HCT116 (cell line): Measurements from ENCODE around the gene SPIB. TPM values are rescaled to one million over a fixed set of nuclear protein-coding genes. Genes with fewer than 3 reads are reported as not detected.

Experiments used
- ATAC-seq: fragments of 200-7000 bp; cut with Tn5 transposase; 2 replicates; pipeline ENCODE4 v1.9.1; 2020; ENCODE audit warnings: mild to moderate bottlenecking, moderate library complexity
- BruUV-seq: library from RNA; stranded (reverse); fragments of 400-500 nt; replicated peaks from 2 replicates; lab custom pipeline; 2021; lab: Mats Ljungman, UMichigan
- CTCF ChIA-PET: fragments of 300-600 bp; sonication (Branson Sonifier 250); formaldehyde crosslinking; loops from one replicate; lab custom pipeline; 2021; ENCODE audit warnings: antibody characterized with exemption; lab: Charles Lee
- POLR2A ChIA-PET: fragments of 300-600, 350-600 bp; sonication (Branson Sonifier 250); formaldehyde crosslinking; loops from one replicate; lab custom pipeline; 2021; ENCODE audit warnings: antibody characterized with exemption; lab: Charles Lee
- RAD21 ChIA-PET, 2 experiments: fragments of 300-600 bp; sonication (Branson Sonifier 250); formaldehyde crosslinking; loops; one replicate each; lab custom pipeline; 2023; ENCODE audit warnings: low total read pairs in 2 of 2; ENCODE audit not compliant: uncharacterized antibody in 2 of 2, unreplicated experiment in 2 of 2, low non-redundant PET in 1 of 2; lab: Charles Lee
- DNase-seq: peaks from one replicate; pipeline ENCODE4 v3.0.0-alpha.2; 2010; ENCODE audit warnings: low read depth, low spot score
- H2AFZ ChIP-seq: fragments of 200-600 bp; shearing (Covaris generic), sonication (generic); 2 replicates; pipeline ENCODE4 v1.6.1; 2017; ENCODE audit warnings: low read depth, mixed run types, mixed read lengths, antibody characterized with exemption, low read length; ENCODE audit not compliant: poor library complexity, severe bottlenecking
- H3K27ac ChIP-seq: 2 replicates; pipeline ENCODE4 v1.5.1; 2012; ENCODE audit warnings: low read depth, low read length
- H3K27me3 ChIP-seq: fragments of 200-600 bp; sonication (generic); 2 replicates; pipeline ENCODE4 v1.6.1; 2016; ENCODE audit warnings: mixed run types, low read length, mixed read lengths; ENCODE audit not compliant: insufficient read depth
- H3K36me3 ChIP-seq, 2 experiments: fragments of 200-500 bp in 1 of 2; fragments of 200-600 bp in 1 of 2; sonication (Bioruptor generic) in 1 of 2; sonication (generic) in 1 of 2; 2 replicates each; pipeline versions ENCODE4 v1.5.1 to v1.6.1; 2014 to 2016; ENCODE audit warnings: low read length in 2 of 2, inconsistent platforms in 1 of 2, mixed read lengths in 1 of 2, mixed run types in 1 of 2; ENCODE audit not compliant: insufficient read depth in 2 of 2, control insufficient read depth in 1 of 2
- H3K4me1 ChIP-seq, 2 experiments: fragments of 200-600 bp in 1 of 2; sonication (generic) in 1 of 2; 2 replicates each; pipeline versions ENCODE4 v1.5.1 to v1.6.1; 2012 to 2017; ENCODE audit warnings: low read length in 2 of 2, inconsistent platforms in 1 of 2, mild to moderate bottlenecking in 1 of 2, mixed read lengths in 1 of 2, mixed run types in 1 of 2, moderate library complexity in 1 of 2; ENCODE audit not compliant: insufficient read depth in 2 of 2, control insufficient read depth in 1 of 2
- H3K4me2 ChIP-seq: fragments of 200-600 bp; sonication (generic); 2 replicates; pipeline ENCODE4 v1.6.1; 2017; ENCODE audit warnings: mixed run types, low read length, mixed read lengths
- H3K4me3 ChIP-seq, 2 experiments: fragments of 200-600 bp in 1 of 2; sonication (generic) in 1 of 2; replicated peaks in 1 of 2; 2 replicates each; pipeline ENCODE4 v1.5.1; 2011 to 2016; ENCODE audit warnings: low read length in 2 of 2, control low read depth in 1 of 2, low read depth in 1 of 2, mild to moderate bottlenecking in 1 of 2, mixed read lengths in 1 of 2, mixed run types in 1 of 2
- H3K79me2 ChIP-seq: fragments of 200-600 bp; sonication (generic); 2 replicates; pipeline ENCODE4 v1.6.1; 2017; ENCODE audit warnings: mild to moderate bottlenecking, mixed run types, low read length, moderate library complexity, mixed read lengths; ENCODE audit not compliant: insufficient read depth
- H3K9ac ChIP-seq: fragments of 200-600 bp; sonication (generic); 2 replicates; pipeline ENCODE4 v1.6.1; 2016; ENCODE audit warnings: low read length, mixed read lengths
- H3K9me2 ChIP-seq: fragments of 200-600 bp; sonication (generic), shearing (Covaris generic); 2 replicates; pipeline ENCODE4 v1.6.1; 2017; ENCODE audit warnings: mixed run types, mild to moderate bottlenecking, moderate library complexity; ENCODE audit not compliant: insufficient read depth
- H3K9me3 ChIP-seq, 2 experiments: fragments of 200-500 bp in 1 of 2; fragments of 200-600 bp in 1 of 2; sonication (Bioruptor generic) in 1 of 2; sonication (generic) in 1 of 2; 2 replicates each; pipeline ENCODE4 v1.6.1; 2014 to 2017; ENCODE audit warnings: low read length in 2 of 2, mixed read lengths in 2 of 2, inconsistent platforms in 1 of 2, low read depth in 1 of 2, mild to moderate bottlenecking in 1 of 2, mixed run types in 1 of 2, moderate library complexity in 1 of 2; ENCODE audit not compliant: control insufficient read depth in 1 of 2, insufficient read depth in 1 of 2
- H4K20me1 ChIP-seq: fragments of 200-600 bp; sonication (generic), shearing (Covaris generic); 2 replicates; pipeline ENCODE4 v1.6.1; 2017; ENCODE audit warnings: mixed run types, mild to moderate bottlenecking, moderate library complexity; ENCODE audit not compliant: insufficient read depth
- ATF3 ChIP-seq: IDR thresholded peaks from 2 replicates; pipeline ENCODE4 v1.6.1; 2012
- CBX3 ChIP-seq: IDR thresholded peaks from 2 replicates; pipeline ENCODE4 v1.6.1; 2012; ENCODE audit warnings: low read depth
- CTCF ChIP-seq, 3 experiments: fragments of 200-600 bp in 1 of 3; sonication (generic) in 1 of 3; IDR thresholded peaks in 2 of 3; conservative IDR thresholded peaks in 1 of 3; 2 replicates each; pipeline ENCODE4 v1.5.1; 2012 to 2017; ENCODE audit warnings: low read depth in 2 of 3, low read length in 2 of 3, antibody characterized with exemption in 1 of 3, borderline replicate concordance in 1 of 3, control low read depth in 1 of 3, mild to moderate bottlenecking in 1 of 3, mixed read lengths in 1 of 3, mixed run types in 1 of 3, moderate library complexity in 1 of 3; ENCODE audit not compliant: insufficient read depth in 1 of 3
- EZH2 ChIP-seq: fragments of 200-600 bp; sonication (generic); IDR thresholded peaks from 2 replicates; pipeline ENCODE4 v1.6.1; 2017; ENCODE audit warnings: antibody characterized with exemption, mixed run types
- POLR2A ChIP-seq: IDR thresholded peaks from 2 replicates; pipeline ENCODE4 v1.7.0; 2011; ENCODE audit warnings: borderline replicate concordance; ENCODE audit not compliant: insufficient read depth, insufficient read length; ENCODE audit errors: extremely low read depth
- POLR2AphosphoS5 ChIP-seq: IDR thresholded peaks from 2 replicates; pipeline ENCODE4 v1.6.1; 2011; ENCODE audit warnings: mild to moderate bottlenecking, low read depth, low read length, moderate library complexity
- RAD21 ChIP-seq: IDR thresholded peaks from 2 replicates; pipeline ENCODE4 v1.6.1; 2012; ENCODE audit warnings: low read depth, mild to moderate bottlenecking
- SIN3A ChIP-seq: IDR thresholded peaks from 2 replicates; pipeline ENCODE4 v1.6.1; 2012; ENCODE audit warnings: low read depth
- ZBTB33 ChIP-seq: IDR thresholded peaks from 2 replicates; pipeline ENCODE4 v1.6.1; 2011; ENCODE audit warnings: mild to moderate bottlenecking, low read length, moderate library complexity; ENCODE audit not compliant: insufficient replicate concordance; ENCODE audit errors: extremely low read depth
- ZFX ChIP-seq: fragments of 450-650 bp; IDR thresholded peaks from 2 replicates; pipeline ENCODE4 v1.6.1; 2017
- ZNF274 ChIP-seq: fragments of 200-500 bp; sonication (Bioruptor generic); IDR thresholded peaks from 2 replicates; pipeline ENCODE4 v1.6.1; 2014; ENCODE audit warnings: mild to moderate bottlenecking, low read depth, low read length, inconsistent platforms
- intact Hi-C: fragments of 100-400 bp; cut with micrococcal nuclease; formaldehyde crosslinking; loops from 2 replicates; pipeline ENCODE4 v1.10.0; 2022
- total RNA-seq: library from RNA; stranded (reverse); gene quantifications from one replicate; pipeline ENCODE4 v1.2.1, GENCODE V29; 2021; ENCODE audit not compliant: unreplicated experiment

SPIB gene
- total RNA-seq, 1 experiment from 2014 or later: 0.96 TPM

DNA sequence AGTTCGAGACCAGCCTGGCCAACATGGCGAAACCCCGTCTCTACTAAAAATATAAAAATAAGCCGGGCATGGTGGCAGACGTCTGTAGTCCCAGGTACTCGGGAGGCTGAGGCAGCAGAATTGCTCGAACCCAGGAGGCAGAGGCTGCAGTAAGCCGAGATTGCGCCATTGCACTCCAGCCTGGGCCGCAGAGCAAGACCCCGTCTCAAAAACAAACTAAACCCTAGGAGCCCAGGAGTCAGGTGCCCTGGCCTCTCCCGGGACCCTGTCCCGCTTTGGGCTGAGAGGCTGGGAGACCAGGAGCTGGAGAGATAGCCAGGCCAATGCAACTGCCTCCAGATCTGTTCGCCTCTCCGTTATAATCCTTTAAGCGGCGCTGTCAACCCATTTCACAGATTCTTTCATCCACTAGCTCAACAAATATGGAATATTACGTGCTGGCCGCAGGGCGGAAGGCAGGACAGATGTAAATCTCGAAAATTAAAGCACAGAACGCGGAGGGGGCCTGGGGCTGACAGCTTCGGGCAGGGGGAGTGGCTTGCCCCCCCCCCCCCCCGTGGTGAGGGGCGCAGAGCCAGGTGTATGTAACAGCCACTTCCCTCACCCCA is 8.7 kb downstream of the SPIB start:
- ATAC-seq (no peak), DNase-seq (no peak)
- Histone ChIP-seq H3K36me3 (no peaks in the 10 kb centered on the region), H3K4me2 (no peak overlapping the region), H3K9ac (no peak overlapping the region), H3K9me2 (no peaks in the 10 kb centered on the region), H4K20me1 (no peaks in the 10 kb centered on the region), H3K4me3 (no peak overlapping the region), H3K27ac (no peak overlapping the region), H3K4me1 (peaks cover 3 to 13% of the 10 kb centered on the region in 2 experiments), H2AFZ (no peak overlapping the region), H3K27me3 (no peaks in the 10 kb centered on the region), H3K9me3 (no peaks in the 10 kb centered on the region), H3K79me2 (no peaks in the 10 kb centered on the region)
- CTCF ChIA-PET: no interaction called here
- TF ChIP-seq POLR2A (no peak), CBX3 (no peak), POLR2AphosphoS5 (no peak), SIN3A (no peak), ZBTB33 (no peak), ZFX (no peak), ZNF274 (no peak), ATF3 (no peak), RAD21 (no peak), EZH2 (no peak), CTCF (IDR thresholded peaks at IDR 0.05 in 2 of 3, conservative IDR thresholded peaks at IDR 0.05 in 1 of 3; ENCODE audit: borderline replicate concordance in 1 of 3, insufficient read depth in 1 of 3, low read depth in 2 of 3, low read length in 2 of 3) (no peak)
- intact Hi-C loops: no loop called here
- RAD21 ChIA-PET: no interaction called here
- POLR2A ChIA-PET: no interaction called here
- BruUV-seq: no TSS peak
